Esophagus muscularis mucosa (tissue), 4 donors: Measurements from ENCODE around the gene TBC1D8. TPM values are rescaled to one million over a fixed set of nuclear protein-coding genes. Genes with fewer than 3 reads are reported as not detected.

Source experiments
- DNase-seq: peaks from one replicate; pipeline ENCODE4 v3.0.0-alpha.2; 2017; ENCODE audit errors: extremely low spot score
- H3K27ac ChIP-seq, 4 donors: fragments of 200-600 bp; sonication (generic); replicated peaks in 1 of 4; 1 replicate in 3 of 4; 2 replicates in 1 of 4; pipeline ENCODE4 v1.5.1; 2016 to 2019; ENCODE audit warnings: mild to moderate bottlenecking in 1 of 4
- H3K27me3 ChIP-seq, 4 donors: fragments of 200-600 bp; sonication (generic); one replicate each; pipeline versions ENCODE4 v1.5.1 to v1.6.0; 2016 to 2019
- H3K36me3 ChIP-seq, 4 donors: fragments of 200-600 bp; sonication (generic); one replicate each; pipeline ENCODE4 v1.5.1; 2016 to 2019
- H3K4me1 ChIP-seq, 4 donors: fragments of 200-600 bp; sonication (generic); one replicate each; pipeline ENCODE4 v1.5.1; 2016 to 2019
- H3K4me3 ChIP-seq, 4 donors: fragments of 200-600 bp; sonication (generic); 1 replicate in 2 of 4; 2 replicates in 2 of 4; pipeline ENCODE4 v1.5.1; 2016 to 2019; ENCODE audit warnings: mild to moderate bottlenecking in 4 of 4, moderate library complexity in 1 of 4
- H3K9me3 ChIP-seq, 4 donors: fragments of 200-600 bp; sonication (generic); 1 replicate in 3 of 4; 2 replicates in 1 of 4; pipeline ENCODE4 v1.5.1; 2016 to 2019
- CTCF ChIP-seq, 3 experiments: fragments of 200-600 bp in 2 of 3; fragments of 450-650 bp in 1 of 3; sonication (generic) in 2 of 3; IDR thresholded peaks; one replicate each; pipeline ENCODE4 v1.5.1; 2017 to 2019; ENCODE audit warnings: antibody characterized with exemption in 3 of 3, mild to moderate bottlenecking in 2 of 3, moderate library complexity in 1 of 3
- EP300 ChIP-seq: sonication (generic); formaldehyde crosslinking; IDR thresholded peaks from one replicate; pipeline ENCODE4 v1.6.1; 2017; ENCODE audit warnings: antibody characterized with exemption
- POLR2A ChIP-seq: fragments of 450-650 bp; IDR thresholded peaks from one replicate; pipeline ENCODE4 v1.6.1; 2017; ENCODE audit warnings: antibody characterized with exemption, moderate library complexity, mild to moderate bottlenecking, low read depth
- POLR2AphosphoS5 ChIP-seq, 2 donors: sonication (generic); formaldehyde crosslinking; IDR thresholded peaks; one replicate each; pipeline ENCODE4 v1.6.1; 2017; ENCODE audit warnings: antibody characterized with exemption in 2 of 2
- WGBS: methylation state at CpG from one replicate; pipeline ENCODE4 v1.1.5; 2018; 5-methylcytosine and 5-hydroxymethylcytosine counted together
- intact Hi-C: fragments of 100-400 bp; cut with DNase I; formaldehyde crosslinking; loops from one replicate; pipeline ENCODE4 v1.15.1; 2023
- total RNA-seq, 4 donors: library from RNA; depleted of rRNA; stranded (reverse); fragments of >200 nt; gene quantifications; one replicate each; pipeline versions ENCODE4 v1.1.0 to v1.2.1, GENCODE V29; 2016

Gene TBC1D8
- total RNA-seq, 4 donors from 2014 or later, result 16.7 to 23.4 (median 20.4) TPM

- WGBS, result 67% methylated on average over 6 of the region's 6 CpGs
These were observed 103.4 kb downstream of the TBC1D8 start for GRCh38 chr2:101047774-101048173.

GRCh38 chr2:101047075-101047766 is 104.0 kb downstream of the TBC1D8 start:
- H3K4me1 ChIP-seq, result peaks cover 9 to 14% (median 11%) of the 10 kb centered on the region in 4 donors
- WGBS, result 79% methylated on average over 9 of the region's 12 CpGs
- H3K27ac ChIP-seq, result no peak overlapping the region
- no peaks in the 10 kb centered on the region for H3K9me3 ChIP-seq
- TF ChIP-seq POLR2A, result no peak
- no peak for TF ChIP-seq EP300
- TF ChIP-seq CTCF (IDR thresholded peaks at IDR 0.05), result no peak
- no peak for TF ChIP-seq POLR2AphosphoS5 (IDR thresholded peaks at IDR 0.05)
- intact Hi-C loops, result loop anchor here (10.0 kb wide), 1 partner anchor 58 kb away; no protein-coding TSS in a partner anchor
- no peaks in the 10 kb centered on the region for H3K27me3 ChIP-seq
- no peak overlapping the region for H3K4me3 ChIP-seq
- H3K36me3 ChIP-seq, result peaks cover 5 to 35% (median 20%) of the 10 kb centered on the region in 4 donors
- DNase-seq, result no peak

More at GRCh38 chr2:101047774-101048173, 103.4 kb downstream of the TBC1D8 start:
- Histone ChIP-seq H3K4me1 (peaks cover 9 to 14% (median 11%) of the 10 kb centered on the region in 4 donors), H3K27me3 (no peaks in the 10 kb centered on the region), H3K36me3 (peaks cover 5 to 37% (median 21%) of the 10 kb centered on the region in 4 donors), H3K4me3 (no peak overlapping the region), H3K27ac (no peak overlapping the region), H3K9me3 (no peaks in the 10 kb centered on the region)
- intact Hi-C loops, result loop anchor here (10.0 kb wide), 1 partner anchor 57 kb away; no protein-coding TSS in a partner anchor
- TF ChIP-seq POLR2AphosphoS5 (IDR thresholded peaks at IDR 0.05) (no peak), EP300 (no peak), POLR2A (no peak), CTCF (IDR thresholded peaks at IDR 0.05) (no peak)
- DNase-seq, result no peak

GRCh38 chr2:101045330-101045729 is 105.9 kb downstream of the TBC1D8 start:
- peaks cover 9 to 14% (median 11%) of the 10 kb centered on the region in 4 donors for H3K4me1 ChIP-seq
- no peak overlapping the region for H3K27ac ChIP-seq
- H3K9me3 ChIP-seq, result no peaks in the 10 kb centered on the region
- H3K4me3 ChIP-seq, result no peak overlapping the region
- H3K36me3 ChIP-seq, result peaks cover 4 to 28% (median 24%) of the 10 kb centered on the region in 4 donors
- no peaks in the 10 kb centered on the region for H3K27me3 ChIP-seq
- 95% methylated on average over 7 of the region's 10 CpGs for WGBS
- no peak for TF ChIP-seq CTCF (IDR thresholded peaks at IDR 0.05)
- TF ChIP-seq POLR2A, result no peak
- no peak for TF ChIP-seq POLR2AphosphoS5 (IDR thresholded peaks at IDR 0.05)
- no peak for TF ChIP-seq EP300
- intact Hi-C loops, result loop anchor here (10.0 kb wide), 1 partner anchor 59 kb away; no protein-coding TSS in a partner anchor
- DNase-seq, result no peak

GRCh38 chr2:101041413-101041812 is 109.8 kb downstream of the TBC1D8 start:
- TF ChIP-seq POLR2A, result no peak
- no peak for TF ChIP-seq POLR2AphosphoS5 (IDR thresholded peaks at IDR 0.05)
- no peak for TF ChIP-seq EP300
- TF ChIP-seq CTCF (IDR thresholded peaks at IDR 0.05), result no peak
- Histone ChIP-seq H3K36me3 (peaks cover 14 to 47% (median 39%) of the 10 kb centered on the region in 4 donors), H3K27ac (no peak overlapping the region), H3K27me3 (no peaks in the 10 kb centered on the region), H3K4me1 (no peaks in the 10 kb centered on the region), H3K9me3 (no peaks in the 10 kb centered on the region), H3K4me3 (no peak overlapping the region)
- 76% methylated on average over 4 of the region's 4 CpGs for WGBS
- no peak for DNase-seq
- intact Hi-C loops, result loop anchor here (10.0 kb wide), 1 partner anchor 63 kb away; no protein-coding TSS in a partner anchor
